ENCODE measurements around the gene ROBO4.

- TF ChIP-seq CBX8 (IDR thresholded peaks at IDR 0.05) = no peak
- TF ChIP-seq POLR2A (IDR thresholded peaks at IDR 0.05; ENCODE audit: low read length) = no peak
- TF ChIP-seq, protein P1, sequence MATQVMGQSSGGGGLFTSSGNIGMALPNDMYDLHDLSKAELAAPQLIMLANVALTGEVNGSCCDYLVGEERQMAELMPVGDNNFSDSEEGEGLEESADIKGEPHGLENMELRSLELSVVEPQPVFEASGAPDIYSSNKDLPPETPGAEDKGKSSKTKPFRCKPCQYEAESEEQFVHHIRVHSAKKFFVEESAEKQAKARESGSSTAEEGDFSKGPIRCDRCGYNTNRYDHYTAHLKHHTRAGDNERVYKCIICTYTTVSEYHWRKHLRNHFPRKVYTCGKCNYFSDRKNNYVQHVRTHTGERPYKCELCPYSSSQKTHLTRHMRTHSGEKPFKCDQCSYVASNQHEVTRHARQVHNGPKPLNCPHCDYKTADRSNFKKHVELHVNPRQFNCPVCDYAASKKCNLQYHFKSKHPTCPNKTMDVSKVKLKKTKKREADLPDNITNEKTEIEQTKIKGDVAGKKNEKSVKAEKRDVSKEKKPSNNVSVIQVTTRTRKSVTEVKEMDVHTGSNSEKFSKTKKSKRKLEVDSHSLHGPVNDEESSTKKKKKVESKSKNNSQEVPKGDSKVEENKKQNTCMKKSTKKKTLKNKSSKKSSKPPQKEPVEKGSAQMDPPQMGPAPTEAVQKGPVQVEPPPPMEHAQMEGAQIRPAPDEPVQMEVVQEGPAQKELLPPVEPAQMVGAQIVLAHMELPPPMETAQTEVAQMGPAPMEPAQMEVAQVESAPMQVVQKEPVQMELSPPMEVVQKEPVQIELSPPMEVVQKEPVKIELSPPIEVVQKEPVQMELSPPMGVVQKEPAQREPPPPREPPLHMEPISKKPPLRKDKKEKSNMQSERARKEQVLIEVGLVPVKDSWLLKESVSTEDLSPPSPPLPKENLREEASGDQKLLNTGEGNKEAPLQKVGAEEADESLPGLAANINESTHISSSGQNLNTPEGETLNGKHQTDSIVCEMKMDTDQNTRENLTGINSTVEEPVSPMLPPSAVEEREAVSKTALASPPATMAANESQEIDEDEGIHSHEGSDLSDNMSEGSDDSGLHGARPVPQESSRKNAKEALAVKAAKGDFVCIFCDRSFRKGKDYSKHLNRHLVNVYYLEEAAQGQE (IDR thresholded peaks at IDR 0.05) = no peak
- TF ChIP-seq CTCF (IDR thresholded peaks at IDR 0.05) = no peak
- TF ChIP-seq MAZ (IDR thresholded peaks at IDR 0.05; ENCODE audit: borderline replicate concordance, low read depth, low read length) = no peak
- no peak for TF ChIP-seq BCL3 (IDR thresholded peaks at IDR 0.05)
- no peak for TF ChIP-seq EHMT2 (IDR thresholded peaks at IDR 0.05; ENCODE audit: low read depth)
- TF ChIP-seq TFCP2L1 (CRISPR knock-in tag; IDR thresholded peaks at IDR 0.05) = no peak
- TF ChIP-seq, protein P2, sequence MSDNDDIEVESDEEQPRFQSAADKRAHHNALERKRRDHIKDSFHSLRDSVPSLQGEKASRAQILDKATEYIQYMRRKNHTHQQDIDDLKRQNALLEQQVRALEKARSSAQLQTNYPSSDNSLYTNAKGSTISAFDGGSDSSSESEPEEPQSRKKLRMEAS (IDR thresholded peaks at IDR 0.05) = no peak
- no peak for TF ChIP-seq RNF2 (IDR thresholded peaks at IDR 0.05; ENCODE audit: borderline replicate concordance, low read depth)
Measured at GRCh38 chr11:124895471-124895971, 2.1 kb downstream of the ROBO4 start.
